H9 (cell line): ENCODE measurements around the gene NFX1. TPM values are rescaled to one million over a fixed set of nuclear protein-coding genes. Genes with fewer than 3 reads are reported as not detected.
"Not testable (repeated sequence)": the region's sequence is repeated elsewhere in the genome, so short reads cannot be mapped to it uniquely, and the experiment has no call there.

Source experiments
- DNase-seq: peaks from one replicate; pipeline ENCODE4 v3.0.0-alpha.2; 2017
- H2AFZ ChIP-seq: one replicate; pipeline ENCODE4 v1.6.1; 2013; ENCODE audit warnings: mild to moderate bottlenecking, low read length, control low read depth, moderate library complexity
- H2AK5ac ChIP-seq: 2 replicates; pipeline ENCODE4 v1.6.1; 2013; ENCODE audit warnings: low read length, control low read depth, mixed read lengths; ENCODE audit not compliant: insufficient read length
- H2BK120ac ChIP-seq: one replicate; pipeline ENCODE4 v1.6.1; 2013; ENCODE audit warnings: low read depth, mild to moderate bottlenecking, low read length, control low read depth, inconsistent platforms; ENCODE audit not compliant: poor library complexity, severe bottlenecking
- H2BK12ac ChIP-seq: 2 replicates; pipeline ENCODE4 v1.6.1; 2013; ENCODE audit warnings: low read length, control low read depth, mixed read lengths, low read depth; ENCODE audit not compliant: insufficient read length
- H2BK15ac ChIP-seq: 2 replicates; pipeline ENCODE4 v1.6.1; 2013; ENCODE audit warnings: low read depth, low read length, control low read depth
- H2BK20ac ChIP-seq: one replicate; pipeline ENCODE4 v1.6.1; 2013; ENCODE audit warnings: low read depth, mild to moderate bottlenecking, low read length, control low read depth, inconsistent platforms; ENCODE audit not compliant: poor library complexity, severe bottlenecking
- H2BK5ac ChIP-seq: 2 replicates; pipeline ENCODE4 v1.6.1; 2013; ENCODE audit warnings: low read length, control low read depth, mixed read lengths; ENCODE audit not compliant: insufficient read length
- H3K14ac ChIP-seq: 2 replicates; pipeline ENCODE4 v1.6.1; 2013; ENCODE audit warnings: low read length, control low read depth; ENCODE audit not compliant: insufficient read depth
- H3K18ac ChIP-seq: 2 replicates; pipeline ENCODE4 v1.6.1; 2013; ENCODE audit warnings: low read depth, mild to moderate bottlenecking, mixed read lengths, low read length, control low read depth; ENCODE audit not compliant: insufficient read length
- H3K23ac ChIP-seq: 2 replicates; pipeline ENCODE4 v1.6.1; 2013; ENCODE audit warnings: low read length, control low read depth, mixed read lengths, low read depth; ENCODE audit not compliant: insufficient read length
- H3K23me2 ChIP-seq: 2 replicates; pipeline ENCODE4 v1.6.1; 2013; ENCODE audit warnings: low read depth, mild to moderate bottlenecking, mixed read lengths, low read length, control low read depth; ENCODE audit not compliant: insufficient read length, poor library complexity, severe bottlenecking
- H3K27ac ChIP-seq: 2 replicates; pipeline ENCODE4 v1.5.1; 2013; ENCODE audit warnings: low read length, control low read depth, mixed read lengths, low read depth; ENCODE audit not compliant: insufficient read length
- H3K27me3 ChIP-seq: 2 replicates; pipeline ENCODE4 v1.6.1; 2013; ENCODE audit warnings: low read length, control low read depth, inconsistent platforms; ENCODE audit not compliant: insufficient read depth
- H3K4ac ChIP-seq: 2 replicates; pipeline ENCODE4 v1.6.1; 2013; ENCODE audit warnings: low read depth, mild to moderate bottlenecking, control low read depth, inconsistent platforms, low read length, moderate library complexity
- H3K4me1 ChIP-seq: 2 replicates; pipeline ENCODE4 v1.6.1; 2013; ENCODE audit warnings: low read length, control low read depth, inconsistent platforms; ENCODE audit not compliant: insufficient read depth
- H3K4me2 ChIP-seq: 2 replicates; pipeline ENCODE4 v1.6.1; 2013; ENCODE audit warnings: low read length, control low read depth, mixed read lengths; ENCODE audit not compliant: insufficient read length, insufficient read depth
- H3K56ac ChIP-seq: 2 replicates; pipeline ENCODE4 v1.6.1; 2013; ENCODE audit warnings: low read depth, mild to moderate bottlenecking, mixed read lengths, low read length, control low read depth; ENCODE audit not compliant: insufficient read length
- H3K79me1 ChIP-seq: 2 replicates; pipeline ENCODE4 v1.6.1; 2013; ENCODE audit warnings: low read depth, mild to moderate bottlenecking, moderate library complexity, low read length, control low read depth, inconsistent platforms; ENCODE audit not compliant: insufficient read depth, poor library complexity, severe bottlenecking
- H3K79me2 ChIP-seq: 2 replicates; pipeline ENCODE4 v1.6.1; 2013; ENCODE audit warnings: low read length, control low read depth, inconsistent platforms; ENCODE audit not compliant: insufficient read depth
- H3K9ac ChIP-seq: 2 replicates; pipeline ENCODE4 v1.6.1; 2013; ENCODE audit warnings: low read length, control low read depth, mixed read lengths; ENCODE audit not compliant: insufficient read length; ENCODE audit errors: extremely low read depth
- H3K9me3 ChIP-seq: one replicate; pipeline ENCODE4 v1.6.1; 2013; ENCODE audit warnings: low read depth, low read length, inconsistent platforms; ENCODE audit not compliant: control insufficient read depth
- H3T11ph ChIP-seq: one replicate; pipeline ENCODE4 v1.6.1; 2013; ENCODE audit warnings: mild to moderate bottlenecking, low read length, control low read depth, inconsistent platforms
- H4K20me1 ChIP-seq: one replicate; pipeline ENCODE4 v1.6.1; 2013; ENCODE audit not compliant: control insufficient read depth, insufficient read length, insufficient read depth
- H4K5ac ChIP-seq: 2 replicates; pipeline ENCODE4 v1.6.1; 2013; ENCODE audit warnings: low read depth, mild to moderate bottlenecking, mixed read lengths, low read length, control low read depth; ENCODE audit not compliant: insufficient read length
- H4K8ac ChIP-seq: replicated peaks from 2 replicates; pipeline ENCODE4 v1.6.1; 2013; ENCODE audit warnings: low read length, control low read depth, mixed read lengths, low read depth; ENCODE audit not compliant: insufficient read length
- H4K91ac ChIP-seq: 2 replicates; pipeline ENCODE4 v1.6.1; 2013; ENCODE audit warnings: low read depth, mild to moderate bottlenecking, moderate library complexity, mixed read lengths, low read length, control low read depth; ENCODE audit not compliant: insufficient read length
- H3K27ac Mint-ChIP-seq, 3 experiments: 2 replicates in 2 of 3; 3 replicates in 1 of 3; pipeline ENCODE4 v1.8.0; 2020 to 2021; ENCODE audit warnings: mixed read lengths in 3 of 3, mild to moderate bottlenecking in 1 of 3, moderate library complexity in 1 of 3
- H3K27me3 Mint-ChIP-seq: 2 replicates; pipeline ENCODE4 v1.8.0; 2021; ENCODE audit warnings: low read depth, mild to moderate bottlenecking, moderate library complexity, mixed read lengths
- H3K36me3 Mint-ChIP-seq, 3 experiments: 2 replicates in 2 of 3; 3 replicates in 1 of 3; pipeline ENCODE4 v1.8.0; 2020 to 2021; ENCODE audit warnings: low read depth in 3 of 3, mixed read lengths in 3 of 3; ENCODE audit not compliant: insufficient read depth in 1 of 3
- H3K4me1 Mint-ChIP-seq, 2 experiments: 2 replicates each; pipeline ENCODE4 v1.8.0; 2020; ENCODE audit warnings: mixed read lengths in 2 of 2
- H3K4me3 Mint-ChIP-seq, 2 experiments: 2 replicates in 1 of 2; 3 replicates in 1 of 2; pipeline ENCODE4 v1.8.0; 2020 to 2021; ENCODE audit warnings: mild to moderate bottlenecking in 2 of 2, mixed read lengths in 2 of 2, moderate library complexity in 1 of 2
- H3K9me3 Mint-ChIP-seq, 2 experiments: 2 replicates in 1 of 2; 3 replicates in 1 of 2; pipeline ENCODE4 v1.8.0; 2020; ENCODE audit warnings: mild to moderate bottlenecking in 2 of 2, mixed read lengths in 2 of 2, moderate library complexity in 1 of 2
- WGBS: extraction: QIAGEN DNeasy Blood & Tissue Kit; methylation state at CpG from one replicate; pipeline ENCODE4 v1.1.7; 2013; ENCODE audit warnings: missing lambda C conversion rate, low lambda C conversion rate, mixed read lengths; ENCODE audit not compliant: insufficient read length; ENCODE audit errors: extremely low coverage; 5-methylcytosine and 5-hydroxymethylcytosine counted together
- total RNA-seq: library from RNA; stranded (reverse); gene quantifications from 2 replicates; pipeline ENCODE4 v1.2.1, GENCODE V29; 2021

Gene NFX1
- total RNA-seq, 1 experiment from 2014 or later: 35.1 TPM

GRCh38 chr9:33385979-33386640 lies 95.8 kb downstream of the NFX1 start:
- no CpG with 5 or more reads among the region's 23 CpGs for WGBS
- not testable (repeated sequence) for H3T11ph ChIP-seq, H3K27me3 Mint-ChIP-seq, H3K79me2 ChIP-seq, H4K5ac ChIP-seq, H3K36me3 Mint-ChIP-seq, H3K27me3 ChIP-seq, H3K23me2 ChIP-seq, H2BK20ac ChIP-seq, H3K27ac Mint-ChIP-seq, H2AK5ac ChIP-seq, H4K91ac ChIP-seq, H2BK5ac ChIP-seq, H3K4me1 ChIP-seq, H2BK12ac ChIP-seq, H3K79me1 ChIP-seq, H3K4ac ChIP-seq, H3K23ac ChIP-seq, H4K8ac ChIP-seq, H3K56ac ChIP-seq, H4K20me1 ChIP-seq, H3K18ac ChIP-seq, H3K27ac ChIP-seq, H2BK120ac ChIP-seq, DNase-seq, H2AFZ ChIP-seq, H2BK15ac ChIP-seq, H3K4me3 Mint-ChIP-seq, H3K4me2 ChIP-seq, H3K9me3 Mint-ChIP-seq, H3K9ac ChIP-seq, H3K14ac ChIP-seq, H3K9me3 ChIP-seq
- H3K4me1 Mint-ChIP-seq: peaks cover 21 to 41% of the 10 kb centered on the region in 2 experiments

DNA sequence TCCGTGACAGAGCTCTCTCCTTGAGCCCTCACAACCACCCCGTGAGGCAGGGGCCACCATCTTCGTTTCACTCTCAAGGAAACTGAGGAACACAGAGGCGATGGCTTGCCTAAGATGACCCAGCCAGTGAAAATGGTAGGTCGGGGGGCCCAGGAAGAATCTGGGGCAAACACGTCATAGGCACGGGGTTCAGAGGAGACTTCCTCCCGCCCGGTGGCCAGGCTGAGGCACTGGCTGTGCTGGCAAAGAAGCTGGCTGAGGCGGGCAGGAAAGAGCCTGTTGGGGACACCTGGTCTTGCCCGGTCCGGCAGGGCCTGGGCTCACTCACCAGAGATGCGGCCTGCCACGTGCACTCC lies 96.3 kb downstream of the NFX1 start:
- not testable (repeated sequence) for H3K4me1 ChIP-seq, H3K56ac ChIP-seq, H4K5ac ChIP-seq, H2BK12ac ChIP-seq, H3T11ph ChIP-seq, H3K14ac ChIP-seq, H3K23me2 ChIP-seq, H3K27me3 Mint-ChIP-seq, H2BK15ac ChIP-seq, H2BK5ac ChIP-seq, H3K36me3 Mint-ChIP-seq, H2BK120ac ChIP-seq, H2BK20ac ChIP-seq, H2AFZ ChIP-seq, H3K9me3 Mint-ChIP-seq, H3K4me2 ChIP-seq, DNase-seq, H3K9ac ChIP-seq, H4K91ac ChIP-seq, H2AK5ac ChIP-seq, H4K8ac ChIP-seq, H3K4me3 Mint-ChIP-seq, H3K4ac ChIP-seq, H3K27me3 ChIP-seq, H3K79me2 ChIP-seq, H3K27ac Mint-ChIP-seq, H3K9me3 ChIP-seq, H3K79me1 ChIP-seq, H3K23ac ChIP-seq, H3K27ac ChIP-seq, H3K18ac ChIP-seq, H4K20me1 ChIP-seq
- no CpG with 5 or more reads among the region's 14 CpGs for WGBS
- peaks cover 21 to 43% of the 10 kb centered on the region in 2 experiments for H3K4me1 Mint-ChIP-seq
